Fibroblast of lung (primary cell): ENCODE measurements around the gene RBMS2. TPM values are rescaled to one million over a fixed set of nuclear protein-coding genes. Genes with fewer than 3 reads are reported as not detected.
"Not testable (repeated sequence)": the region's sequence is repeated elsewhere in the genome, so short reads cannot be mapped to it uniquely, and the experiment has no call there.

ENCODE experiments used
- DNase-seq, 2 donors: peaks; one replicate each; pipeline versions ENCODE4 v3.0.0 to v3.0.0-alpha.2; 2010; ENCODE audit warnings: low read depth in 2 of 2
- H2AFZ ChIP-seq: 2 replicates; pipeline ENCODE4 v1.5.1; 2012; ENCODE audit warnings: low read length, control low read depth, inconsistent platforms
- H3K27ac ChIP-seq: 2 replicates; pipeline ENCODE4 v1.5.1; 2011; ENCODE audit warnings: low read length, control low read depth; ENCODE audit not compliant: insufficient read depth
- H3K27me3 ChIP-seq: 2 replicates; pipeline ENCODE4 v1.5.1; 2011; ENCODE audit warnings: mild to moderate bottlenecking, low read length; ENCODE audit not compliant: control insufficient read depth, insufficient read depth
- H3K36me3 ChIP-seq: 2 replicates; pipeline ENCODE4 v1.5.1; 2011; ENCODE audit warnings: low read length; ENCODE audit not compliant: control insufficient read depth, insufficient read depth
- H3K4me1 ChIP-seq: 2 replicates; pipeline ENCODE4 v1.5.1; 2011; ENCODE audit warnings: low read length; ENCODE audit not compliant: control insufficient read depth, insufficient read depth; ENCODE audit errors: extremely low read depth
- H3K4me2 ChIP-seq: 2 replicates; pipeline ENCODE4 v1.5.1; 2011; ENCODE audit warnings: low read length, control low read depth; ENCODE audit not compliant: insufficient read depth; ENCODE audit errors: extremely low read depth
- H3K4me3 ChIP-seq, 4 experiments: fragments of 200-600 bp in 1 of 4; sonication (generic) in 1 of 4; replicated peaks in 1 of 4; 2 replicates each; pipeline ENCODE4 v1.5.1; 2011 to 2016; ENCODE audit warnings: low read length in 4 of 4, low read depth in 3 of 4, mild to moderate bottlenecking in 3 of 4, control low read depth in 2 of 4, inconsistent platforms in 1 of 4, mixed read lengths in 1 of 4; ENCODE audit not compliant: insufficient read depth in 1 of 4; ENCODE audit errors: control extremely low read depth in 1 of 4
- H3K79me2 ChIP-seq: 2 replicates; pipeline ENCODE4 v1.5.1; 2012; ENCODE audit warnings: mild to moderate bottlenecking, low read length, inconsistent platforms; ENCODE audit not compliant: control insufficient read depth, insufficient read depth
- H3K9ac ChIP-seq: 2 replicates; pipeline ENCODE4 v1.5.1; 2011; ENCODE audit warnings: mild to moderate bottlenecking, low read length, control low read depth; ENCODE audit not compliant: insufficient read depth
- H3K9me3 ChIP-seq: 2 replicates; pipeline ENCODE4 v1.5.1; 2012; ENCODE audit warnings: low read depth, low read length; ENCODE audit not compliant: control insufficient read depth, insufficient read depth
- H4K20me1 ChIP-seq: 2 replicates; pipeline ENCODE4 v1.5.1; 2011; ENCODE audit warnings: low read length; ENCODE audit not compliant: control insufficient read depth, insufficient read depth; ENCODE audit errors: extremely low read depth
- CTCF ChIP-seq, 2 donors: IDR thresholded peaks in 1 of 2; conservative IDR thresholded peaks in 1 of 2; 1 replicate in 1 of 2; 2 replicates in 1 of 2; pipeline ENCODE4 v1.5.1; 2011 to 2012; ENCODE audit warnings: low read length in 2 of 2, control low read depth in 1 of 2, inconsistent platforms in 1 of 2, low read depth in 1 of 2, mild to moderate bottlenecking in 1 of 2
- EZH2 ChIP-seq: IDR thresholded peaks from 2 replicates; pipeline ENCODE4 v1.5.1; 2012; ENCODE audit warnings: low read length, control low read depth, mild to moderate bottlenecking; ENCODE audit errors: missing control alignments
- polyA plus RNA-seq, 2 donors: library from polyadenylated mRNA; depleted of rRNA in 1 of 2; stranded (reverse) in 1 of 2; unstranded in 1 of 2; fragments of >200 nt; gene quantifications; 2 replicates each; pipeline ENCODE4 v1.2.1, GENCODE V29; 2011 to 2012; ENCODE audit warnings: missing spikeins in 1 of 2
- total RNA-seq: library from RNA; depleted of rRNA; stranded (reverse); fragments of >200 nt; gene quantifications from 2 replicates; pipeline ENCODE4 v1.2.1, GENCODE V29; 2014

The RBMS2 gene
- total and polyA plus RNA-seq, 2 donors (not counting 1 experiment from before 2014, with no cell fraction given) = 23.1 to 66.9 TPM

- no peaks in the 10 kb centered on the region for H3K27me3 ChIP-seq
- no peak for TF ChIP-seq CTCF (conservative IDR thresholded peaks at IDR 0.05 in 1 of 2, IDR thresholded peaks at IDR 0.05 in 1 of 2; ENCODE audit: low read depth in 1 of 2, low read length in 2 of 2)
- no peak for TF ChIP-seq EZH2
- no peak overlapping the region for H2AFZ ChIP-seq
- DNase-seq = no peak
- no peaks in the 10 kb centered on the region for H3K36me3 ChIP-seq
- no peak overlapping the region for H3K27ac ChIP-seq
- H3K79me2 ChIP-seq = no peaks in the 10 kb centered on the region
- H3K4me1 ChIP-seq = no peaks in the 10 kb centered on the region
- no peak overlapping the region for H3K4me3 ChIP-seq
- no peaks in the 10 kb centered on the region for H3K9me3 ChIP-seq
- H3K4me2 ChIP-seq = no peak overlapping the region
- no peak overlapping the region for H3K9ac ChIP-seq
- H4K20me1 ChIP-seq = no peaks in the 10 kb centered on the region
Measured at GRCh38 chr12:56510786-56511185, 10.8 kb upstream of the RBMS2 start.

GRCh38 chr12:56514014-56514318, 7.7 kb upstream of the RBMS2 start:
- H3K4me1 ChIP-seq, H3K27me3 ChIP-seq, H3K9ac ChIP-seq, H3K36me3 ChIP-seq, H3K4me2 ChIP-seq, DNase-seq, H3K9me3 ChIP-seq, H3K4me3 ChIP-seq, H4K20me1 ChIP-seq, H2AFZ ChIP-seq, H3K79me2 ChIP-seq, H3K27ac ChIP-seq: not testable (repeated sequence)

- TF ChIP-seq CTCF (conservative IDR thresholded peaks at IDR 0.05 in 1 of 2, IDR thresholded peaks at IDR 0.05 in 1 of 2; ENCODE audit: low read depth in 1 of 2, low read length in 2 of 2) (no peak), EZH2 (no peak)
- no peak overlapping the region for H3K4me2 ChIP-seq
Measured at GRCh38 chr12:56517854-56518253, 3.8 kb upstream of the RBMS2 start.

More at GRCh38 chr12:56517854-56518253, 3.8 kb upstream of the RBMS2 start:
- peaks cover 9% of the 10 kb centered on the region for H3K79me2 ChIP-seq
- no peak overlapping the region for H3K4me3 ChIP-seq
- no peaks in the 10 kb centered on the region for H4K20me1 ChIP-seq
- no peaks in the 10 kb centered on the region for H3K36me3 ChIP-seq
- no peak overlapping the region for H2AFZ ChIP-seq
- no peak overlapping the region for H3K9ac ChIP-seq
- H3K27ac ChIP-seq = no peak overlapping the region
- no peaks in the 10 kb centered on the region for H3K9me3 ChIP-seq
- H3K27me3 ChIP-seq = no peaks in the 10 kb centered on the region
- H3K4me1 ChIP-seq = peaks cover 2% of the 10 kb centered on the region
- no peak for DNase-seq
